Glomerular visceral epithelial cell (primary cell): Measurements from ENCODE around the gene PCSK5.

ENCODE experiments used
- DNase-seq: peaks from one replicate; pipeline ENCODE4 v3.0.0-alpha.2; 2016; ENCODE audit errors: extremely low spot score

PCSK5 gene

GRCh38 chr9:76137931-76138330 is 247.5 kb downstream of the PCSK5 start:
- DNase-seq = no peak

GRCh38 chr9:76138360-76138759 is 247.9 kb downstream of the PCSK5 start:
- DNase-seq = no peak

- no peak for DNase-seq
Observed at GRCh38 chr9:76143834-76144233, 253.4 kb downstream of the PCSK5 start.

GRCh38 chr9:76150013-76150412 is 259.5 kb downstream of the PCSK5 start:
- DNase-seq = no peak

- DNase-seq = no peak
Observed at GRCh38 chr9:76151267-76151666, 260.8 kb downstream of the PCSK5 start.

GRCh38 chr9:76153339-76153738 is 262.9 kb downstream of the PCSK5 start:
- no peak for DNase-seq

GRCh38 chr9:76153902-76154629 is 263.6 kb downstream of the PCSK5 start:
- DNase-seq = no peak

- DNase-seq = no peak
Observed at GRCh38 chr9:76155361-76155760, 264.9 kb downstream of the PCSK5 start.

GRCh38 chr9:76158713-76159112 is 268.2 kb downstream of the PCSK5 start:
- no peak for DNase-seq

GRCh38 chr9:76159293-76159926 is 268.9 kb downstream of the PCSK5 start:
- no peak for DNase-seq

GRCh38 chr9:76161106-76161505 is 270.6 kb downstream of the PCSK5 start:
- DNase-seq = no peak

- DNase-seq = no peak
Observed at GRCh38 chr9:76161541-76161940, 271.1 kb downstream of the PCSK5 start.

- no peak for DNase-seq
Observed at GRCh38 chr9:76162086-76162730, 271.7 kb downstream of the PCSK5 start.

GRCh38 chr9:76162751-76163500 is 272.5 kb downstream of the PCSK5 start:
- DNase-seq = no peak

- DNase-seq = no peak
Observed at GRCh38 chr9:76166526-76166925, 276.1 kb downstream of the PCSK5 start.

- no peak for DNase-seq
Observed at GRCh38 chr9:76176171-76176570, 285.7 kb downstream of the PCSK5 start.

- DNase-seq = no peak
Observed at GRCh38 chr9:76177931-76178330, 287.5 kb downstream of the PCSK5 start.

GRCh38 chr9:76180541-76180940 is 290.1 kb downstream of the PCSK5 start:
- no peak for DNase-seq

- peak; percentile 35 for DNase-seq
Observed at GRCh38 chr9:76181020-76181641, 290.7 kb downstream of the PCSK5 start.

- no peak for DNase-seq
Observed at GRCh38 chr9:76181781-76182180, 291.3 kb downstream of the PCSK5 start.

- DNase-seq = no peak
Observed at GRCh38 chr9:76185432-76185831, 295.0 kb downstream of the PCSK5 start.

- no peak for DNase-seq
Observed at GRCh38 chr9:76188286-76188685, 297.8 kb downstream of the PCSK5 start.
